Caco-2 (cell line): Measurements from ENCODE around the gene KRT71. TPM values are rescaled to one million over a fixed set of nuclear protein-coding genes. Genes with fewer than 3 reads are reported as not detected.
A peak's percentile ranks its signal among the peaks of the same experiment; 100 is the strongest.

Source experiments
- BruUV-seq: library from RNA; stranded (reverse); fragments of 400-500 nt; replicated peaks from 2 replicates; lab custom pipeline; 2021; lab: Mats Ljungman, UMichigan
- CTCF ChIA-PET: fragments of 300-600 bp; sonication (Branson Sonifier 250); formaldehyde crosslinking; loops from one replicate; lab custom pipeline; 2022; ENCODE audit warnings: antibody characterized with exemption; lab: Charles Lee
- POLR2A ChIA-PET: fragments of 300-600 bp; sonication (Branson Sonifier 250); formaldehyde crosslinking; loops from one replicate; lab custom pipeline; 2022; ENCODE audit warnings: antibody characterized with exemption; lab: Charles Lee
- DNase-seq, 2 experiments: peaks; one replicate each; pipeline versions ENCODE4 v3.0.0 to v3.0.0-alpha.2; 2020 to 2022
- H3K27me3 ChIP-seq: replicated peaks from 2 replicates; pipeline ENCODE4 v1.6.0; 2011; ENCODE audit warnings: low read length; ENCODE audit not compliant: control insufficient read depth, insufficient read depth
- H3K36me3 ChIP-seq: 2 replicates; pipeline ENCODE4 v1.5.1; 2011; ENCODE audit warnings: low read length; ENCODE audit not compliant: control insufficient read depth, insufficient read depth
- H3K4me1 ChIP-seq: fragments of 250-450 bp; sonication (Bioruptor Pico); 2 replicates; pipeline ENCODE4 v1.5.1; 2020; ENCODE audit warnings: mild to moderate bottlenecking
- H3K4me3 ChIP-seq: 2 replicates; pipeline ENCODE4 v1.5.1; 2011; ENCODE audit warnings: low read depth, mild to moderate bottlenecking, control low read depth, low read length
- H3K9me3 ChIP-seq: fragments of 250-450 bp; sonication (Bioruptor Pico); 2 replicates; pipeline ENCODE4 v1.5.1; 2020; ENCODE audit warnings: mild to moderate bottlenecking, moderate library complexity
- H3K27ac Mint-ChIP-seq: one replicate; pipeline ENCODE4 v1.8.0; 2022; ENCODE audit warnings: mixed read lengths; ENCODE audit not compliant: unreplicated experiment
- H3K27me3 Mint-ChIP-seq: one replicate; pipeline ENCODE4 v1.8.0; 2022; ENCODE audit warnings: mixed read lengths; ENCODE audit not compliant: insufficient read depth, unreplicated experiment
- H3K36me3 Mint-ChIP-seq: one replicate; pipeline ENCODE4 v1.8.0; 2022; ENCODE audit warnings: mild to moderate bottlenecking, mixed read lengths; ENCODE audit not compliant: insufficient read depth, unreplicated experiment
- H3K4me1 Mint-ChIP-seq: one replicate; pipeline ENCODE4 v1.8.0; 2022; ENCODE audit warnings: low read depth, mixed read lengths; ENCODE audit not compliant: unreplicated experiment
- H3K4me3 Mint-ChIP-seq: one replicate; pipeline ENCODE4 v1.8.0; 2022; ENCODE audit warnings: mild to moderate bottlenecking, moderate library complexity, mixed read lengths; ENCODE audit not compliant: unreplicated experiment
- H3K9me3 Mint-ChIP-seq: one replicate; pipeline ENCODE4 v1.8.0; 2022; ENCODE audit warnings: mixed read lengths; ENCODE audit not compliant: unreplicated experiment
- intact Hi-C: fragments of 100-400 bp; cut with micrococcal nuclease; formaldehyde crosslinking; loops from one replicate; pipeline ENCODE4 v1.10.0; 2022; ENCODE audit not compliant: unreplicated experiment
- total RNA-seq: library from RNA; stranded (reverse); gene quantifications from 2 replicates; pipeline ENCODE4 v1.2.3, GENCODE V29; 2022
- TF ChIP-seq, protein P1 (sequence below), 2 experiments: fragments of 200-600 bp in 1 of 2; IDR thresholded peaks; 1 replicate in 1 of 2; 2 replicates in 1 of 2; pipeline versions ENCODE4 v1.5.1 to v1.8.0; 2011 to 2022; ENCODE audit warnings: antibody characterized with exemption in 1 of 2, control low read depth in 1 of 2, inconsistent platforms in 1 of 2, low read depth in 1 of 2, low read length in 1 of 2, mild to moderate bottlenecking in 1 of 2, moderate library complexity in 1 of 2; ENCODE audit not compliant: insufficient read depth in 1 of 2, severe bottlenecking in 1 of 2, unreplicated experiment in 1 of 2

KRT71 gene
- total RNA-seq, 1 experiment from 2014 or later = 1.2 TPM

GRCh38 chr12:52518574-52519386 is 34.2 kb downstream of the KRT71 start:
- H3K27me3 Mint-ChIP-seq = no peaks in the 10 kb centered on the region
- H3K9me3 Mint-ChIP-seq = no peaks in the 10 kb centered on the region
- H3K9me3 ChIP-seq = no peaks in the 10 kb centered on the region
- DNase-seq = no peak
- intact Hi-C loops = no loop called here
- no TSS peak for BruUV-seq
- no peaks in the 10 kb centered on the region for H3K36me3 ChIP-seq
- no peak overlapping the region for H3K27ac Mint-ChIP-seq
- no peak overlapping the region for H3K4me3 Mint-ChIP-seq
- CTCF ChIA-PET = no interaction called here
- TF ChIP-seq, protein P1, sequence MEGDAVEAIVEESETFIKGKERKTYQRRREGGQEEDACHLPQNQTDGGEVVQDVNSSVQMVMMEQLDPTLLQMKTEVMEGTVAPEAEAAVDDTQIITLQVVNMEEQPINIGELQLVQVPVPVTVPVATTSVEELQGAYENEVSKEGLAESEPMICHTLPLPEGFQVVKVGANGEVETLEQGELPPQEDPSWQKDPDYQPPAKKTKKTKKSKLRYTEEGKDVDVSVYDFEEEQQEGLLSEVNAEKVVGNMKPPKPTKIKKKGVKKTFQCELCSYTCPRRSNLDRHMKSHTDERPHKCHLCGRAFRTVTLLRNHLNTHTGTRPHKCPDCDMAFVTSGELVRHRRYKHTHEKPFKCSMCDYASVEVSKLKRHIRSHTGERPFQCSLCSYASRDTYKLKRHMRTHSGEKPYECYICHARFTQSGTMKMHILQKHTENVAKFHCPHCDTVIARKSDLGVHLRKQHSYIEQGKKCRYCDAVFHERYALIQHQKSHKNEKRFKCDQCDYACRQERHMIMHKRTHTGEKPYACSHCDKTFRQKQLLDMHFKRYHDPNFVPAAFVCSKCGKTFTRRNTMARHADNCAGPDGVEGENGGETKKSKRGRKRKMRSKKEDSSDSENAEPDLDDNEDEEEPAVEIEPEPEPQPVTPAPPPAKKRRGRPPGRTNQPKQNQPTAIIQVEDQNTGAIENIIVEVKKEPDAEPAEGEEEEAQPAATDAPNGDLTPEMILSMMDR (IDR thresholded peaks at IDR 0.05; ENCODE audit: insufficient read depth in 1 of 2, low read depth in 1 of 2, low read length in 1 of 2, severe bottlenecking in 1 of 2, unreplicated experiment in 1 of 2) = no peak
- POLR2A ChIA-PET = interaction anchor here (0.6 kb wide), 1 partner anchor 18 kb away, joined by 3 read pairs; no protein-coding TSS in a partner anchor
- H3K27me3 ChIP-seq = no peaks in the 10 kb centered on the region
- H3K36me3 Mint-ChIP-seq = no peaks in the 10 kb centered on the region
- H3K4me1 Mint-ChIP-seq = no peaks in the 10 kb centered on the region
- peaks cover 19% of the 10 kb centered on the region for H3K4me1 ChIP-seq
- no peak overlapping the region for H3K4me3 ChIP-seq

DNA sequence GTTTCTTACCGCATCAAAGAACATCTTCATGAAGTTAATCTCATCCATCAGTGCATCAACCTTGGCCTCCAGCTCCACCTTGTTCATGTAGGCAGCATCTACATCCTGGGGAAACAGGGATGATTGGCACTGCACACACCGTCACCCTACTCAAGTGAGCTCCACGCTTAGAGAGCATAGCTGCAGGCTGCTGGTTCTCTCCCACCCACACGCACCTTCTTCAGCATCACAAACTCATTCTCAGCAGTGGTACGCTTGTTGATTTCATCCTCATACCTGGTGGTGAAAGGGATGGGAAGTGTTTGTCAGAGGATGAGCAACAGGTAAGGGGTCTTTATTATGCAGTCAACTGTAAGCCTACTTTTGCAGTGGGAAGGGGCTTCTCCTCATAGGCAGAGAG is 35.1 kb downstream of the KRT71 start:
- H3K4me1 ChIP-seq = peaks cover 16% of the 10 kb centered on the region
- H3K4me3 ChIP-seq = no peak overlapping the region
- H3K27me3 ChIP-seq = no peaks in the 10 kb centered on the region
- no peaks in the 10 kb centered on the region for H3K9me3 ChIP-seq
- H3K9me3 Mint-ChIP-seq = no peaks in the 10 kb centered on the region
- TF ChIP-seq, protein P1 (IDR thresholded peaks at IDR 0.05; ENCODE audit: insufficient read depth in 1 of 2, low read depth in 1 of 2, low read length in 1 of 2, severe bottlenecking in 1 of 2, unreplicated experiment in 1 of 2) = no peak
- ChIA-PET POLR2A (no interaction called here), CTCF (no interaction called here)
- H3K36me3 Mint-ChIP-seq = no peaks in the 10 kb centered on the region
- H3K27ac Mint-ChIP-seq = no peak overlapping the region
- no peaks in the 10 kb centered on the region for H3K27me3 Mint-ChIP-seq
- intact Hi-C loops = no loop called here
- H3K36me3 ChIP-seq = no peaks in the 10 kb centered on the region
- DNase-seq = no peak
- no peak overlapping the region for H3K4me3 Mint-ChIP-seq
- no TSS peak for BruUV-seq
- no peaks in the 10 kb centered on the region for H3K4me1 Mint-ChIP-seq

DNA sequence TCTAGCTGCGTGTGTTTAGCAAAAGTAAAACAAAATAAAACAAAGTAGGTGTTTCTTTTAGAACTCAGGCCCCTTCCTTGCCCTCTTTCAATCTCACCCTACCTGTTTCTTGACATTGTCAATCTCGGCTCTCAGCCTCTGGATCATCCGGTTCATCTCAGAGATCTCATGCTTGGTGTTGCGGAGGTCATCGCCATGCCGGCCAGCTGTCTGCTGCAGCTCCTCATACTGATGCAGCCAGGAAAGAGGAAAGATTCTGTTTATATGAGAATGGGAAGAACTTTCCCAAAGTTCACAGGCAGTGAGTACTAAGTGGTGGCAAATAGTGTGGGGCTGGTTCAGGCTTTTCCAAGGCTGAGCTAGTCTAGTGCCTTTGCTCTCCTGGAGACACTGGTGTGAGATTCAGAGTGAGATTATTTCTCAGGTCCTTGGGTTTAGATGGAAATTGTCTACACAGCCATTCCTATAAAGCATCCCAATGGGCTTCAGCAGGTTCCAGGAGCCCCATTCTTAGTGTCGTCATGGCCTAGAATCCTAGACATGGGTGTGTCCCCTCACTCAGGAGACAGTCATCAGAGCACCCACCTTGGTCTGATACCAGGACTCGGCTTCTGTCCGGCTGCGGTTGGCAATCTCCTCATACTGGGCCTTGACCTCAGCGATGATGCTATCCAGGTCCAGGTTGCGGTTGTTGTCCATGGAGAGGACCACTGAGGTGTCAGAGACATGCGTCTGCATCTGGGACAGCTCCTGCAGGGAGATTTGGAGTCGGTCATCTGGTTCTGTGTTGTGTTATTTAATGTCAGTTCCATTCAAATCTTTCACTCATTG is 35.7 kb downstream of the KRT71 start:
- H3K27ac Mint-ChIP-seq = peak overlapping the region; percentile 40
- Histone ChIP-seq H3K36me3 (no peaks in the 10 kb centered on the region), H3K9me3 (no peaks in the 10 kb centered on the region), H3K4me3 (no peak overlapping the region), H3K4me1 (peaks cover 11% of the 10 kb centered on the region), H3K27me3 (no peaks in the 10 kb centered on the region)
- H3K4me1 Mint-ChIP-seq = no peaks in the 10 kb centered on the region
- intact Hi-C loops = no loop called here
- ChIA-PET CTCF (no interaction called here), POLR2A (no interaction called here)
- TF ChIP-seq, protein P1 (IDR thresholded peaks at IDR 0.05; ENCODE audit: insufficient read depth in 1 of 2, low read depth in 1 of 2, low read length in 1 of 2, severe bottlenecking in 1 of 2, unreplicated experiment in 1 of 2) = no peak
- no TSS peak for BruUV-seq
- DNase-seq = no peak
- H3K9me3 Mint-ChIP-seq = no peaks in the 10 kb centered on the region
- no peak overlapping the region for H3K4me3 Mint-ChIP-seq
- H3K27me3 Mint-ChIP-seq = no peaks in the 10 kb centered on the region
- H3K36me3 Mint-ChIP-seq = no peaks in the 10 kb centered on the region
